Peyer's patch (tissue), 4 donors: ENCODE measurements around the gene LRRC8B. TPM values are rescaled to one million over a fixed set of nuclear protein-coding genes. Genes with fewer than 3 reads are reported as not detected.

ENCODE experiments used
- DNase-seq, 3 donors: peaks; one replicate each; pipeline ENCODE4 v3.0.0-alpha.2; 2017 to 2019
- H3K27ac ChIP-seq, 4 donors: fragments of 200-600 bp; sonication (generic); one replicate each; pipeline ENCODE4 v1.5.1; 2016 to 2019
- H3K27me3 ChIP-seq, 2 donors: fragments of 200-600 bp; sonication (generic); one replicate each; pipeline ENCODE4 v1.5.1; 2019
- H3K36me3 ChIP-seq, 3 donors: fragments of 200-600 bp; sonication (generic); one replicate each; pipeline ENCODE4 v1.5.1; 2016 to 2019
- H3K4me1 ChIP-seq, 4 donors: fragments of 200-600 bp; sonication (generic); one replicate each; pipeline ENCODE4 v1.5.1; 2016 to 2019
- H3K4me3 ChIP-seq, 4 donors: fragments of 200-600 bp; sonication (generic); 1 replicate in 3 of 4; 2 replicates in 1 of 4; pipeline ENCODE4 v1.5.1; 2016 to 2019; ENCODE audit warnings: mild to moderate bottlenecking in 1 of 4
- H3K9me3 ChIP-seq, 4 donors: fragments of 200-600 bp; sonication (generic); one replicate each; pipeline ENCODE4 v1.5.1; 2016 to 2019; ENCODE audit warnings: mild to moderate bottlenecking in 1 of 4
- CTCF ChIP-seq, 6 experiments: fragments of 450-650 bp in 4 of 6; fragments of 200-600 bp in 2 of 6; sonication (generic) in 1 of 6; IDR thresholded peaks; one replicate each; pipeline ENCODE4 v1.5.1; 2017 to 2019; ENCODE audit warnings: antibody characterized with exemption in 6 of 6, mild to moderate bottlenecking in 3 of 6, moderate library complexity in 1 of 6
- POLR2A ChIP-seq, 2 donors: fragments of 450-650 bp; IDR thresholded peaks; one replicate each; pipeline ENCODE4 v1.5.1; 2017; ENCODE audit warnings: antibody characterized with exemption in 2 of 2, mild to moderate bottlenecking in 2 of 2, moderate library complexity in 2 of 2
- total RNA-seq, 4 donors: library from RNA; depleted of rRNA; stranded (reverse); fragments of >200 nt; gene quantifications; one replicate each; pipeline ENCODE4 v1.1.0, GENCODE V29; 2016

Gene LRRC8B
- total RNA-seq, 4 donors from 2014 or later = 5.0 to 12.1 (median 7.9) TPM

GRCh38 chr1:89644119-89644814, 119.6 kb downstream of the LRRC8B start:
- H3K9me3 ChIP-seq = no peaks in the 10 kb centered on the region
- DNase-seq = no peak
- H3K4me1 ChIP-seq = no peaks in the 10 kb centered on the region
- TF ChIP-seq CTCF (IDR thresholded peaks at IDR 0.05) (no peak), POLR2A (IDR thresholded peaks at IDR 0.05) (no peak)
- no peaks in the 10 kb centered on the region for H3K36me3 ChIP-seq
- H3K4me3 ChIP-seq = no peak overlapping the region
- no peak overlapping the region for H3K27ac ChIP-seq
- H3K27me3 ChIP-seq = no peaks in the 10 kb centered on the region

- Histone ChIP-seq H3K4me3 (no peak overlapping the region), H3K4me1 (no peaks in the 10 kb centered on the region), H3K9me3 (no peaks in the 10 kb centered on the region), H3K36me3 (no peaks in the 10 kb centered on the region), H3K27ac (no peak overlapping the region), H3K27me3 (no peaks in the 10 kb centered on the region)
- DNase-seq = no peak
- TF ChIP-seq CTCF (IDR thresholded peaks at IDR 0.05) (no peak), POLR2A (IDR thresholded peaks at IDR 0.05) (no peak)
Measured at GRCh38 chr1:89646259-89646658, 121.6 kb downstream of the LRRC8B start.

Other genes with a start within 250 kb of the LRRC8B start
- not detected for gene GBP6, start 160.8 kb upstream of the LRRC8B start, total RNA-seq
- gene LRRC8C, start 108.3 kb downstream of the LRRC8B start, total RNA-seq = 1 to 10 TPM; 2.5 to 9.9 (median 4.0) TPM